Eye (tissue), 1 donor: ENCODE data around the gene CTRB2.
"Not testable (repeated sequence)": the region's sequence is repeated elsewhere in the genome, so short reads cannot be mapped to it uniquely, and the experiment has no call there.

Experiments used
- DNase-seq: peaks from one replicate; pipeline ENCODE4 v3.0.0-alpha.2; 2015

The CTRB2 gene

DNA sequence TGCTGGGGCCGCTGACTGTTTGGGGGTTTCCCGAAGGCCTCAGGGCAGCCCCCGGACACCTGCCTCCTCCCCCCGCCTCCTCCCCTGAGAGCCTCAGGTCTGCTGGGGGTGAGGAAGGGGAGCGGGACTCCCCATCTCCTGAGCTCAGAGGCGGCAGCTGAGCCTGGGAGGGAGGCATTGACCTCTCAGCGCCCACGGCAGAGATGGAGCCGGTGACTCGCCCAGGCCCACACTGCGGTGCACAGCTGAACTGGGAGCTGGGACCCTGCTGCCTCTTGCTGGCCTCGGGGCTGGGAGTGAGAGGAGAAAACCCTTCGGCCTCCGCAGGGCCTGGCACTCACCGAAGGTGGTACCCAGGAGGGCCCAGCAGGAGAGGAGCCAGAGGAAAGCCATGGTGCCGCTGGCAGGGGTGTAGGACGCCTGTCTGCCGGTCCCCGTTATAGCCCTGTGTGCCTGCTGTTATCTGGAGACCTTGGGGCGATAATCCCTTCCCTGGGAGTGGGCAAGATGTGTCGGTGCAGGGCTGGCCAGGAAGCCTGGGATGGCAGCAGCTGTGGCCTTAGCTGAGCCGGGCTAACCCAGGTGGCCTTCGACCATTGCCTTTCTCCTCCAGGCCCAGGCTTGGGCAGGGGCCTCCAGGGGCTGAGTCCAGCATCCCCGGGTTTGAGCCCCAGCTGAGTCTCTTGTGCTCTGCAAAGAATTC lies at the start of gene CTRB2:
Gene CTRB2 (minus strand): TSS at position 413 of the 703 bp plus-strand sequence. CDS start 20 bp downstream, at position 393.
- DNase-seq = no peak

DNA sequence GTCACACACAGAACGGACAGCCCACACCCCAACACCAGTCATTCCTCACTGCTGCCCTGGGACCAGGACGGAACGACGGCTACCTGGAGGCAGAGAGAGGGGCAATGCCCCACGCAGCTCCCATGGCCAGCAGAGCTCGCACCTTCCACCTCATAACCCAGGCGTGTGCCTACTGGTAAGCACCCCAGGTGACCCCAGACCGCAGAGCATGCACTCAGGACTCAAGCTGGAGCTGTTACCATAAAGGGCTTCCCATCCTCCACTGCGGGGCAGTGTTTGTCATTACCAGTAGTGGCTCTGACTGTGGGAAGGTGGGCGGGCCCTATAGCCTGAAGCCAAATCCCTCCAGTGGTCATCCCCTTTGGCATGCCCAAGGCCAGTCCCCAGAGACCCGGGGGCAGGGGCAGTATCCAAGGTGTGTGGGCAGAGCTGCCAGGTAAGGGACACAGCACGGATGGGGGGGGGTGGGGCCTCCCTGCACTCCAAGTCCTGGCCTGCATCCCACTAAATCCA lies 49.2 kb upstream of the CTRB2 start:
- DNase-seq = peak; percentile 78

DNA sequence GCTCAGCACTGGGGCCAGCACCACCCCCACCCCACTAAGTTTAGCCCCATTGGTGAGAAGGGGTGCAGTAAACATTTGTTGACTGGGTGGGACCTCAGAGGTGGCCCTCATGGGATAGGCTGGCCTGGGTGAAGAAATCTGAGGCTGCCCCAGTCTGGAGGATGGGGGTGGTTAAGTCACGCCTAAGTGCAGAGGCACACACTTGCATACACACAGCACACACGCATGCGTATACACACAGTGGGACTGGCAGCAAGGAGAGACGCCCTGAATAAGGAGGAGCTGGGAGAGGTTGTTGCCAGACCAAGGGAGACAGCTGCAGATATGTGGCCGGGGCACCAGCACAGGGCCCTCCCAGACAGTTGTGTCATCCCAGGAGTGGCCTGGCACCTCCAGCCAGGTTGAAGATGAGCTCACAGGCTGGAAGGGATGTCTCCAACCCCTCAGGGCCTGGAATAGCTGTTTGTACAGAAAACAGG lies 47.4 kb upstream of the CTRB2 start:
- no peak for DNase-seq

DNA sequence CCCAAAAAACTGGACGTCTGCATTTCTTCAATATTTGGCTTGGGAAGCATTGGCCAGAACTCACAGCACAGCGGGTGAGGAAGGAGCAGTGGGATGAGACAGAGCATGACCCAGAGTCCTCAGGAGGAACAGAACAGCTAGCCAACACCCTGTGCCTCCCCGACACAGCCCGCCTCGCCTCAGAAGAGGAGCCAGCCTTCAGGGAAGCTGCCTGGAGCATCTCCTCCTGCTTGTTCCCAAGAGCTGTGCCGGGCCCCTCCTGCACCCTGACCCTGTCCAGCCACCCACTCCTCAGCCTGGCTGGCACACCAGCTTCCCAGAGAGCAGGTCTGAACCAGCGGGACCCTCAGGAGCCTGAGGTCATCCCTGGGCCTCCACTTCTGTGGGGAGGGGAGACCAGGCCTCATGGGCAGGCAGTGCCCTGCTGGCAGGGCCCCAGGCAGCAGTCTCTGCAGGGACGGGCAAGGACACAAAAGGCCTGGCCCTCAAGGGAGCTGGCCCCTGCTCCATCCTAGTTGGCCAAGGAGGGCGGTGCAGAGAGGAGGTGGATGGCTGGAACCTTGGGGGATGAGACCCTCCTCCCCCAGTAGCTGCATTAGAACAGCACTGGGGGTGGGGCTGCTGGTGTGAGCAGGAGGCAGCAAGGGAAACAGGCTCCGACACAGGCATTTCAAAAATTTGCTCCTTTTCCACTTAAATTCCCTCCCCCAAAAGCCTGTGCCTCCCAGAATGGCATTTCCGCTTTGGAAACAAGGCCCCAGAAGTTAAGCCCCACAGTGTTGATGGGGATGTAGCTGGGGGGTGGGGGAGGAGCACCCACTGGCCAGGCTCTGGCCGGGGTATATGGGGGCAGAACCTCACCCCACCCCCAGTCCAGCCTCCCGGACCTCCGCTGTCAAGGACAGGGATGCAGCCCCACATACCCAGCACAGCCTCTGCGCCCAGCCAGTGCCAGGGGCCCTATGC lies 46.3 kb upstream of the CTRB2 start:
- peak; percentile 68 for DNase-seq

DNA sequence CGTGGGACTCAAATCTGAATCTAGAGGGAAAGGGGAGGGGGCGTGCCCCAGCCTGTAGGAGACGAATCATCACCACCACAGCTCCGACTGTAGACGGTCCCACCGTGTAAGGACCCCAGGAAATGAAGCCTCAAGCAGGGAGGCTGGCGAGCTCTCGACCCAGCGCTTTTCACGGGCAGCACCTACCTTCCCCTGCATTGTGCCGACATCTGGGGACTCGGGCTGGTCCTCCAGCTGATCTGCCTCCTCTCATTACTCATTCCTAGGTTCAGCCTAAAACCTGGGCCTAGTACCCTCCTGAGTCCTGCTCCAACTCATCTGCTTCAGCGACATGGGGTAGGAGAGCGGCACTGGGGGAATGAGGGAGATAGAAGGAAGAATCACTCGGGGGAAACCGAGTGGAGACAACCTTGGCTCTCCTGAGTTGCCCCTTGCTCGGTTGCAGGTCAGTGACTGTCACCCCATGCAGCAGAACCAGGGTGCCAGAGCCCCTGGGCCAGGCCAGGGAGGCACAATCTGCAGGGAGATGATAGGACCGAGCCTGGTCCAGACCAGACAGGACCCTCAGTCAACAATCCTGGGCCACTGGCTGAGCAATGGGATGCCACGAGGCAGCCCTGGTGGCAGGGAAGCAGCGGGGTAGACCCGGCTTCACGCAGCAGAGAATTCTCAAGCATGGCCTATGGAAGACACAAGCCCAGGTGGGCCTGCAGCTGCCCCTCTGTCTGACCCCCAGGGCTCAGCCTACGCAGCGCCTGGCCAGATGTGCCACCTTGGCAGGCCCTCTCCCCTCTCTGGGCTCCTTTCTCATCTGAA lies 45.3 kb upstream of the CTRB2 start:
- no peak for DNase-seq

DNA sequence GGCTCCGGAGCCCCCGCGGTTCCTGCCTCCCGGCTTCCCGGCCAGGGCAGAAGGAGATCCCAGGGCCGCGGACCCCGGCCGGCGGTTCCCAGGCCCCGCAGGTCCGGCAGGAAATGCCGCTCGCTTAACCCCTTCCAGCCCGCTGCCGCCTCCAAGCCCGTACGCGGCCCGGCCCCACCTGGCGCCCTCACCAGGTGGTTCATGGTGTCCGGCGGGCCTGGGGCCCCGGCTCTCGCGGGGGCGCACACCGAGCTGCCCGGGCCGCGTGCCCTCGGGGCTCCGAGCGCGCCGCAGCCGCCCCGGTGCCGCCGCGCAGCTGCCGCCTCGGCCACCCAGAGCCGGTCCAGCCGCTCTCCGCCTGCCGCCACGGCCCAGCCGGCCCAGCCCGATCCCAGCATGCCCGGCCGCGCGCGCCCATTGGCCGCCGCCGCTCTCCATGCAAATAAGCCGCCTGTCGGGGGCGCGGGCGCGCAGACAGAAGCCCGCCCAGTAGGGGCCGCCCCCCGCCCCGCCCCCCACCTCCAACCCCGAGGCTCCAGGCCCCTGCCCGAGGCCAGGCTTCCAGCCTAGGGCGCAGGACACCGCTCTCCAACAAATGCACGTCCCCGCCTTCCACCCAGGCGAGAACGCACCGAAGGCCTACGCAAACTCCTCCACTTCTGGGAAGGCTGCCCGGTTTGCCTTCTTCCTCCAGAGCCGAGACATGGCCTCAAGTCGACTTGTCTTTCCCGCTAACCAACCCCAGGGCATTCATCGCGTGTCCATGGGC lies 44.5 kb upstream of the CTRB2 start, which contains the start of gene BCAR1:
Gene BCAR1 (minus strand): TSS at position 345 of the 769 bp plus-strand sequence. CDS start 142 bp downstream, at position 203.
- DNase-seq = peak; percentile 93

DNA sequence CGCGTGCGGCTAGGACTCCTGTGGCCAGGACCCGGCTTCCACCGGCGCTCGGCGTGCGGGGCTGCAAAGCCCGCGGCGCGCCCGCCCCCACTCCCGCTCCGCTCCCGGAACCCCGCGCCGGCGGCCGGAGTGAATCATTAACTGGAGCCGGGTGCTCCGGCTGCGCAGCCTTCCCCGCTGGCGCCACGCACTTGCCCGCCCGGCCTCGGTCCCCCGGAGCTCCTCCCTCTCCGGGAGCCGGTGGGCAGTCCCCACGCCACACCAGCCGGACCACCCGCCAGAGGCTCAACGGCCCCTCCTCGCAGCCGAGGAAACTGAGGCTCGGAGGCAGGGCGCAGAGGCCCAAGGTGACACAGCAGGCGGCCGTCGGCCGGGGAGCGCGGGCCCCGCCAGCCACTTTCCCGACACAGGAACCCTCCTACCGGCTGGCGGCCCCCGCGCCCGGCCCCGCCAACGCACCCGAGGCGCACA lies 43.9 kb upstream of the CTRB2 start:
- peak; percentile 61 for DNase-seq

DNA sequence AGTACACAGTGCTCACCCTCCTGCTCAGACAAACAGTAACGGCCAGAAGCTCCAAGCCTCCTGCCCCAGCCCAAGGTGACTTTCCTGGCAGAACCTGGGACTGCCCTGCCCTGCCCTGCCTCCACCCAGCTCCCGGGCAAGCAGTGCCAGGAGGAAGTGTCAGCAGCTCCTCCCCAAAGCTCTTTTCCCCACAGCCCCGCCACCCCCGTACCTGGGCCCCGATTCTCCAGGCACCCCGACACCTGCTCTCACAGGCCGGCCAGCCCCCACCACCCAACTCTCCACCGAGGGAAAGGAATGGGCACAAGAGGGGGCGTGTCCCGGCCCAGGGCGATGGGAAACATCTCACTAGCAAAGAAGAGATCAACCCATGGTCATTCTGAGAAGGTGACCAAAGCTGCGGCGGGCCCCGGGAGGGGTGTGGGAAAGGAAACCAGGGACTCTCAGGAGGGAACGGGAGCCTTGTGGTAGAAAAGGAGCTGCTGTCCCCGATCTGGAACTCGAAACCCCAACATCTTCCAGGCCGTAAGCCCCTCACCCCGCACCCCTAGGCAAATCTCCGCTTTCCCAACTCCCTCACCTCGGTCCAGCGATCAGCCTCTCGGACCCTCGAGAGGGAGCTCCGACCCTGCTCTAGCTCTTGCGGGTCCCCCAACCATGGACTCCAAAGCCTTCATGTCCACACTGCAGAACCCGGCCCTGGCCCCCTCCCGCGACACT lies 43.3 kb upstream of the CTRB2 start:
- peak; percentile 47 for DNase-seq

DNA sequence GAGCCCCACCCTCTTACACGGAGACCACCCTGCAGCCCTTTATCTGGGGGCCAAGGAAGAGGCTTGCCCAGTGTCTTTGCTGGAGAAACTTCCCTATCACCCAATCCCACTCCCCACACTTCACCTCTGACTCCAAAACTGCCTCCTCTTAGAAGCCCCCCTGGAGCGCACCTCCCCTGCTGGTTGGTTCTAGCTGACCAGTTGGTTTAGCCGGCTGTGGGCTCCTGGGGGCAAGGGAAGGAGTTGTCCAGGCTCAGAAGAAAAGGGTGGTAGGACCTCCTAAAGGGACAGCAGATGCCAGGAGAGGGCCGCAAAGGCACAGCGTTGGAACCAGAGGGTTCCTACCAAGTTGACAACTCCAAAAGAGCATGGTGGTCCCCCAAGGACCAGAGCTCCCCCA lies 42.5 kb upstream of the CTRB2 start:
- no peak for DNase-seq

DNA sequence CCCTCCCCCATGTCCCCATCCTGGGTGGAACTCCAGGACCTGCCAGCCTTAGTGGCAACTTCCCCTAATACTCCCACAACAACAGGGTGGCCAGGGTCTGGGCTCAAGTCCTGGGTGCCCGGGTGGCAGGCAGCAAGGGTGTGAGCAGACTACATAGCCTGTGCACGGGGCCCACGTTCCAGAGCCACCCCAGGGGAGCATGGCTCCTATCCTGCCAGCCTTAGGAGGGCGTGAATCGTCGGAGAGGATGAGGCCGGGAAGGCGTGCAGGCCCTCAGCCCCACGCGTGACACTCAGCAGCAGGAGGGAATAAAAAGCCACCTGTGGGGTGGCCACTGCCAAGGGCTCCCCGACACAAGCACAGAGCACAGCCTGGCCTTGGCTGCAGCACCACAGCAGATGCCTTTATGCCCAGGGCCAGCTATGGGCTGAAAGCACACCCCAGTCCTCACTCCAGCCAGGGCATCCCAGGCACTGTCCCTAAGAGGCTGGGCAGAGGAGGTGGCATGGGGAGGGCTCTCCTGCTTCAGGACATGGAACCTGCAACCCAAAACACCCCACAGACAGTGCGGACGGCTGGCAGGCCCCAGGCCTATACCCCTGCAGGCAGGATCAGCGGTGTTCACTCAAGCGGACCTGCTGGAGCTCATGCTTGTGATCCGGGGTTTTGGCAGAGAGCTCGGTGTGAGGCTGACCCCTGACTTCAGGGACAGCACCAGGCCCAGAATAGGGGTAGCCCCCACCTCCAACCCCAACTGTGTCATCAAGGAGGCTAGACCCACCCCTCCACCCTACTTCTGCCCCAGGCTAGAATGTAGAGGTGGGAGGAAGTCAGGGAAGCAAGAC lies 41.8 kb upstream of the CTRB2 start:
- no peak for DNase-seq

DNA sequence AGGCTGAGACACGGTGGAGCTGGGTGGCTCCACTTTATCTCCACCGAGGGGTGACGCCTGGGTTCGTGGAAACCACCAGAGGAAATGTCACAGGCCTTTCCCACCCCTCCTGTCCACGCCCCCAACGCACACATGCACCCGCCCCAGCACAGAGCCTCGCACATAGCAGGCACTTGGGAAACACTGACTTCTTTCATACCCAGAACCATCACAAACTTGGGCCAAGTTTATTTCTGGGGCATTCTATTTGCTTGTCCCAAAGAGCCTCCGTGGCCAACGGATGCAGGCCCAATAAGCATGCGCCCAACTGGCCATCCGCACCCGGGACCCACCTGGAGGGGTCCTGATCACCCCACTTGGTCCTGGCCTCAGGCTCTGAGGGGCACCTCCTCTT lies 41.2 kb upstream of the CTRB2 start:
- DNase-seq = no peak

DNA sequence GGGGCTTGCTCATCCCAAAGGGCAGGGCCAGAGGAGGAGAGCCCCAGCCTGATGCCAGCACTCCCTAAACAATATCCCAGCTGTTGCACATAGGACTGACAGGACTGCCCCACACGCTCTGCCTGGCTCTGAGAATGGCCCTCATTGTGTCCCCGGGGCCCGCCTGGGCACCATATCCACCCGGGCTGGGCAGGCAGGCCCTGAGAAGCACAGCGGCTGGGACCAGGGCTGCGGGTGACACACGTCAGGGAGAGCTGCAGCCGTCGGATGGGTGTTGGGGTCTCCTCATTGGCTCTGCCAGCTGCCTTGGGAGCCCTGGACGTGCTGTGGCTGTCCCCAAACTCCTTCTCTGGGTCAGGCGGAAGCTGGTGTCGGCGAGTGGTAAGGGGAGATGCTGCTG lies 40.3 kb upstream of the CTRB2 start:
- DNase-seq = no peak

DNA sequence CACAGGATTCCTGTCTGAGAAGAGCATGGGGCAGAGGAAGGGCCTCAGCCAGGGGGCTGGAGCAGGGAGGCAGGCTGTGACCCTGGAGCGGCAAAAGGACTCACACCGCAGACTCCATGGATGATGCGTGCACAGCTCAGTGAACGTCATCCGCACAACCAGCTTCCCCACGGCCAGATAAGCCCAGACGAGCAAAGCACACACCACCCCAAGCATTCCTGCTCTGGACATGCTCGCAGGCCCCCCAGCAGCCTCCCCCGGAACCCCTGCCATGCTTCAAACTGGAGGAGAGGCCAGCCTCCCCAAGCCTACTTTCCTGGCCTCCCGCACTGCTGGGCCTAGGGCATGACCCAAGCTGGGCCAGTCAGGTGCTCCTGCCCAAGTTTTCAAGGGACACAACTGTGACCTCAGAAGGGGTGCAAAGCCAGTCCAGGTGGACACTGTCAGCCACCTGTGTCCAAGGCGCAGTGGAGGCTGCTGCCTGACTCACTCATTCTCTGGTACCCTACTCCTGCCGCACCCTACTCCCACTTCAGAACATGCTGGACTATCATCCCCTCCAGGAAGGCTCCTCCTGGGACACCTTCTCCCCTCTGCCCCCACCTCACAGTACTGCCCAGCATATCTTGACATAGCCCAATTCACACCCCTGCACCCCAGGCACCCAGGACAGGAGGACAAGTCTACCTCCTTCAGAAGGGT lies 39.7 kb upstream of the CTRB2 start:
- no peak for DNase-seq

DNA sequence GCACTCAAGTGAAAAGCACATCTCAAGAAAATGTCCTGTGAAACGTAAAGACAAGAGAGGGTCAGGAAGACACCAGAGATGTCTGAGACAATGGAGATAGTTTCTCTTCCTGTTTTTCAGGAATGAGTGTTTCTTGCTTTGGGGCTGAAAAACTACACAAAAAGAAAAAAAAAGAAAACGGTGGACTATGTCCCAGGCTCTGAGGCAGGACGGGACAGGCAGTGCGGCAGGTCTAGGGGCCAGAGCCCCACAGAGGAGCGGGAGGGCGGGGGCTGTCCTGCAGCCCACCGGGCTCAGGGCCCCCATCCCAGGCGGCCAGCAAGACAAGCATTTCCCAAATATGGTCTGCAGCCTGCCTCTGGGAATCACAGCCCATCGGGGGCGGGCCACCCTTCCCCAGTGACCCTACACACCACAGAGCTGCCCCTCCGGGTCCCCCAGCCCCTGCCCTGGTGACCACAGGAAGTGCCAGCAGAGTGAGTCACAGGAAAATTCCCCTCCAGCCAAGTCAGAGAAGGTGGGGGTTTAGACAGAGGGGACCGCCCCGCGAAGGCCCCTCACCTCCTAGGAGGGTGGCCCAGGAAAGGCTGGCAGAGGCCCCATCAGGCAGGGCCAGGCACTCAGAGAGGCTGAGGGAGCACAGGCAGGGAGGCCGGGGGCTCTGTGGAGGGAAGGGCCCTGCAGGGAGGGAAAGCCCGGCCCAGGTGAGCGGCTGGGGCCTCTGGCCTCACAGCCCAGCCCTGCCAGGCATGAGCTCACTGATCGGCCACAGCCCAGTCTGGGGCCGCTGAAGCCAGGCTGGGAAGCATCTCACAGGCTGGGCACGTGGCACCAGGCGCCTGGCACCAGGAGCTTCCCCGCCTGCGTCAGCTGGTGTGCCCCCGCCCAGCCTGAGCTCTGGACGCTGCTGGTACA lies 38.1 kb upstream of the CTRB2 start:
- peak; percentile 72 for DNase-seq

DNA sequence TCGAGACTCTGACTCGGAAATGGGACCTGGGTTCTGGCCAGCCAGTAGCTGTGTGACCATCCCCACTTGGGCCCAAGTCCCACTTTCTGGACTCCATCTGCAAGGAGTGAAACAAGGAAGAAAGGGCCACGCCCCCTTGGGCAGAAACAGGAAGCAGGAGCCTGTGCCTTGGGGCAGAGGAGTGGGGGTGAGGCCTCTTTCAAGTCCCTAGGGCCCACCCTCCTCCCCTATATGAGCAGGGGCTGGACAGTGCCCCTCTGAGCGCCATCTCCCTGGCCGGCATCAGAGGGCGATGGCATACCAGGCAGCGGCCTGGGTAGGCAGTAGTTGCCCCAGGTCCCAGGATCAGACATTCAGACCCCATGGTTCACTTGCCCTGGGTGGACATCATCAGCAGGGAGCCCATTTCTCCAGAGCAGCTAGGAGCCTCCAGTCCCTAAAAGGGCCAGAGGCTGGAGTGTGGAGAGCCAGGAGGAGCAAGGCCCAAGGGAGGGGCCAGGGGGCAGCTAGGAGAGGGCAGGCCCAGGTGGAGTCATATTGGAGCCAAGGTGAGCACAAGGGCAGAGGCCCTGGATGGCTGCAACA lies 37.4 kb upstream of the CTRB2 start:
- DNase-seq = no peak

DNA sequence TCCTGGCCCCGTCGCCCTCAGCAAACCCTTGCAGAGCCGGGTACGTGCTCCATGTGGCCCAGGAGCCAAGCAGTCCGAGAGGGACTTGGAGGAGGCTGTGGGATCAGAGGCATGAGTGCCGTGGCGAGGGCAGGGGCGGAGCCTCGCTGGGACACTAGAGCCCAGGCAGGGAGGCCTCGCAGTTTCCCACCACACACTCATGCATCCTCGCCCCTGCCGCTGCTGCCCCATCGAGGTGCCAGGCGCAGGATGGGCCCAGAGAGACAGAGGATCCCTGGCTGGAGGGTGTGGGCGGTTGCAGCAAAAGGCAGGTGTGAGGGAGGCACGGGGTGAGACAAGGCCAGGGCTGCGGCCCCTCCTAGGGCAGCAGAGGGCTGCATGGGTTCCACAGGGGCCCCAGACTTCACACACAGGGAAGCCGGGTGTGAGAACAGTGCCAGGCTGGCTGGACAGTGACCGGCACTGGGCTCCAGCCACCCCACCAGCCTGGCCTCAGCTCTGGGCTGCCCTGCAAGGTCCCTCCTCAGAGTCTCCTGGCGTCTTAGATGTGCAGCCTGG lies 36.8 kb upstream of the CTRB2 start:
- DNase-seq = no peak

DNA sequence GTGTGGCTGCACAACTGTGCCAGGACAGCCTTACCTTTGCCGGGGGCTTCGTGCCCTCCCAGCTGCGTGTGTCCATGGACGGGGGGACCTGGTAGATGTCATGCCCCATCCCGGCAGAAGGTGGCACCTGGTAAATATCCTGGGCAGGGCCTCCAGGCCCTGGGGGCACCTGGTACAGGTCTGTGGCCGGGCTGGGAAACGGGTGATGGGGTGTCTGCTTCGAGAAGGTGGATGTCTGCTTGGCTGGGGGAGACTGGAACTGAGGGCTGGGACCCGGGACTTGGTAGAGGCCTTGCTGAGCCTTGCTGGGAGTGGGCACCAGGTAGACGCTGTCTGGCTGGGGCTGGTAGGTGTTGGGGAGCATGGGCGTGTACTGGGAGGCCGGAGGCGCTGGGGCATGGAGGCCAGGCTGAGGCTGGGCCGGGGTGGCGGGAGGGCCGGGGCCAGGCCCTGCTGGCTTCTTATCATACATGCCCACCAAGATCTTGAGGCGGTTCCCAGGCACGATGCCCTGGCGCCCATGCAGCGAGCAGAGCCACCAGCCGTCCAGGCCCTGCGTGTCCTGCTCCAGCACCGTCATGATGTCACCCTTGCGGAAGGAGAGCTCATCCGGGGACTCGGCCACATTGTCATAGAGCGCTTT lies 35.6 kb upstream of the CTRB2 start:
- not testable (repeated sequence) for DNase-seq
